ENCODE data around the gene KLRK1.
A peak's percentile ranks its signal among the peaks of the same experiment; 100 is the strongest.
"Not testable (repeated sequence)": the region's sequence is repeated elsewhere in the genome, so short reads cannot be mapped to it uniquely, and the experiment has no call there.

The KLRK1 gene

GRCh38 chr12:10389904-10390303, at the start of gene KLRK1:
Gene KLRK1 (minus strand): TSS chr12:10390041. CDS start chr12:10388810, 1,231 bp downstream.
- no peak for DNase-seq

DNA sequence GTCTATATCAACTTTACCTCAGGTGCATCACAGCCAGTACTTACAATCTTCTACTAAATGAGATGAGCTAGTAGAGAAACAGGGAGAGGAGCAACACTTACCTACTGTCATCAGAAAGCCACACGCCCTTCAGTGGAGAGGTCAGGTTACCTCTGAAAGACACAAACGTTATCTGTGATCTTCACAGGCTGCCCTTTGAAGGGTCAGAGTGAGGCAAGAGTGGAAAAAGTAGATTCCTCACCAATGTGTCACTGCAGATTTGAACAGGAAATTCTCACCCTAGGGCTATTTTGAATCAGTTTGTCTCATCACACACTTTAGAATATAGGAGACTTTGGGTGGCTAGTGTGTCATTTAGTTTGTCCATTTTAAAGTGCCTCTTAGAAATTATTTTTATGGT, 47.8 kb upstream of the KLRK1 start:
- not testable (repeated sequence) for DNase-seq

GRCh38 chr12:10435816-10436215, 46.0 kb upstream of the KLRK1 start, which contains the start of gene KLRC2:
Gene KLRC2 (minus strand): TSS chr12:10436010. CDS start chr12:10435986, 24 bp downstream.
- DNase-seq = peak; percentile 35 to 75 (median 55)

GRCh38 chr12:10430623-10431022, 40.8 kb upstream of the KLRK1 start:
- DNase-seq = not testable (repeated sequence)

GRCh38 chr12:10425938-10426337, 36.1 kb upstream of the KLRK1 start:
- DNase-seq = not testable (repeated sequence)

- DNase-seq = peak in 1 of 3 experiments; percentile 57
Observed at GRCh38 chr12:10424260-10424899, 34.5 kb upstream of the KLRK1 start.

- DNase-seq = not testable (repeated sequence)
Observed at GRCh38 chr12:10422159-10422558, 32.3 kb upstream of the KLRK1 start.

DNA sequence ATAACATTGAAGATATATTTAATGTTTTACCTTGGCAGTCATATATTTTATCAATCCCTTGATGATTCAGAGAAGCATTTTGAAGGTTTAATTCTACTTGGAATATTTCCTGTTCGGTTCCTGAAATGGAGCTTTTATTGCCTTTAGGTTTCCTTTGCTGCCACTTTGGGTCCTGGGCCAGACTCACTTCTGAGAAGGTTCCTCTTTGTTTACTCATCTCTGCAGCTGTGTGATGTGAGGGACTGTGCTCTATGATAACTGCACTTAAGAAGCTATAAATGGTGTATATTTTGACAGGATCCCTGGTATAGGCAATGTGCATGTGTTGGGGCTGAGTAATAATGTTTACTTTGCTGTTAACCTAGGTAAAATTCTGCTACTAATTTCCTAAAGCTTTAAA, 30.5 kb upstream of the KLRK1 start, which contains the start of gene KLRC3:
Gene KLRC3, minus strand, starts transcription at position 262 of the 400 bp plus-strand sequence. Its CDS starts 45 bp downstream, at position 217.
- DNase-seq = peak in 1 of 3 experiments; percentile 57

DNA sequence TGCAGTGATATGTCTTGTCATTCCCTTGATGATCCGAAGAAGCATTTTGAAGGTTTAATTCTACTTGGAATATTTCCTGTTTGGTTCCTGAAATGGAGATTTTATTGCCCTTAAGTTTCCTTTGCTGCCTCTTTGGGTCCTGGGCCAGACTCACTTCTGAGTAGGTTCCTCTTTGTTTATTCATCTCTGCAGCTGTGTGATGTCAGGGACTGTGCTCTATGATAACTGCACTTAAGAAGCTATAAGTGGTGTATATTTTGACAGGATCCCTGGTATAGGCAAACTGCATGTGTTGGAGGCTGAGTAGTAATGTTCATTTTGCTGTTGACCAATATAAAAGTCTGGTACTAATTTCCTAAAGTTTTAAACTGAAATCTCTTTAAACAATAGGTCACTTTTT, 19.6 kb upstream of the KLRK1 start, which contains the start of gene KLRC4:
Gene KLRC4, minus strand, starts transcription at position 366 of the 400 bp plus-strand sequence. Its CDS starts 182 bp downstream, at position 184.
- peak; percentile 8 to 66 (median 58) for DNase-seq

DNA sequence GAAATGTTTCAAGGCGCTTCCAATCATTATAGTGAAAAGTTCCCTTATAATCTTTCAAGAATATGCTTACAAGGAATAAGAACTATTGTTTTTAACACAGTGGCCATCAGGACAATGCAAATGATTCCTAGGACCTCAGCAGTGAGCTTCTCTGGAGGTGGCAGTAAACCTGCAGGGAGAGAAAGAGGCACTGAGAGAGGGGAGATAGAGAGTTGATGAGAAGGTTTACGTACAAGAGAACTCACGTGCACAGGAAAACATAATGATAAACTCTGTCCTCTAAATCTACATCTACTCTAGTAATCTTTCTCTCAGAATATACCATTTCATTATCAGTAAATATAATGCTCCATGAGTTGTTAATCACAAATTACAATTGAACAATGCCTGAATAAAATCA, 19.0 kb upstream of the KLRK1 start:
- DNase-seq = peak in 1 of 3 experiments; percentile 23

DNA sequence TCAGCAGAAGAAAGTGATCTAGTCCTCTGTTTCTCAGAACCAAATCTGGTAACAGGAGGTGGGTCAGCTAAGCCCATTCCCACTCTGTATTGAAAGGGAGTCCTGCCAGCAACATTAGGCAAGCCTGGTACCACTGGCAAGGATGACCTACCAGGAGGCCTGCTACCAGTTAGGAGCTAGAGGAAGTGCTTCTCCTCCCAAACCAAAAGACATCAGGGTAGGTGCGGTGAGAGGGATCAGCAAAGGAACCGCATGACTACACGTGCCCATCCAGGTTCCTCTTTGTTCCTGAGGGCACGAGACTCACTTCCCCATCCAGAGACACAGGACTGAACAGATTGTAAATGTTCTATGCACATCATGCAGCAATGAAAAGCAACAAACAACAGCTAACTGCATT, 16.9 kb upstream of the KLRK1 start:
- DNase-seq = no peak

DNA sequence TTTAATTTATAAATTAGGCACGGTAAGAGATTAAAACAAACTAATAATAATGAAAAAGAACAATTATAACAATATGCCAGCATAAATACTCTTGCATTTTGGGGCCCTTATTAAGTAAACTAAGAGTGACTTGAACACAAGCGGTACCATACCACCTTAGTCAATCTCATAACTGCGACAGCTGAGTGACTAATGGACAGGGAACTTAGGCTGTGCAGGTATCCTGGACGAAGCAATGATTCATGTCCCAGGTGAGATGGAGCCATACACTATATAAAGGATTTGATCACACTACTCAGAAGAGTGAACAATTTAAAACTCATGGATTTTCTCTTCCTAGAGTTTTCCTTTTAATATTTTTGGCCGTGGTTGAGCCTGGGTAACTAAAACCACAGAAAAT, 15.5 kb upstream of the KLRK1 start:
- DNase-seq = no peak

- DNase-seq = no peak
Observed at GRCh38 chr12:10404798-10405197, 15.0 kb upstream of the KLRK1 start.

- no peak for DNase-seq
Observed at GRCh38 chr12:10400829-10401228, 11.0 kb upstream of the KLRK1 start.

- DNase-seq = no peak
Observed at GRCh38 chr12:10398168-10398567, 8.3 kb upstream of the KLRK1 start.

GRCh38 chr12:10397296-10397695, 7.5 kb upstream of the KLRK1 start:
- DNase-seq = no peak

GRCh38 chr12:10396176-10396575, 6.3 kb upstream of the KLRK1 start:
- DNase-seq = not testable (repeated sequence)

DNA sequence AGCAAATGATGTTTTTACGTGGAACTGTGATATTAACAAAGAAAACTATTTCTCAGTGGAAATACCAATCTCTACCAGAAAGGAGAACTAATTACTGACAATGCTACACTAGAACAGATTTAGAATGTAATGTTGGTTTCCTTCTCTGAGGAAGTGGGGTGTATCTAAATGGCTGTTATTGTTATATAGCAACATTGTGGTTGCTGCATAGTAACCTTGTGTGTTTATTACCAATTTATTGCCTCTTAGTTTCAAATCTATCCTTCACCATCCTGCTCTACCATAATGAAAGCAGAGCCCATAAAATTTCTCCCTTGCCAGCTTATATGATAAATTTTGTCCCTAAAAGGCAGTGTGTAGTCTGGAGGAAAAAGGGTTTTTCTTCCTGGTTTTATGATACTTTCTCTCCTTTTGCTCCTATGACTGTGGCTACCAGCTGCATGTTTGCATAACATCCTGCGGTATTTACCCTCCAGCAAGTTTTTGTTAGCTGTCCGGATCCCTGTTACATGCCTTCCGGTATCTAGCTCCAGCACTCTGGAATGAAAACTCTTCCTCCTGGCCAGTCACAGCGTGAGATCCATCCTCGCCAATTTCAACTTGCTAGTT, 5.7 kb upstream of the KLRK1 start:
- DNase-seq = peak in 2 of 3 experiments; percentile 11 to 57

DNA sequence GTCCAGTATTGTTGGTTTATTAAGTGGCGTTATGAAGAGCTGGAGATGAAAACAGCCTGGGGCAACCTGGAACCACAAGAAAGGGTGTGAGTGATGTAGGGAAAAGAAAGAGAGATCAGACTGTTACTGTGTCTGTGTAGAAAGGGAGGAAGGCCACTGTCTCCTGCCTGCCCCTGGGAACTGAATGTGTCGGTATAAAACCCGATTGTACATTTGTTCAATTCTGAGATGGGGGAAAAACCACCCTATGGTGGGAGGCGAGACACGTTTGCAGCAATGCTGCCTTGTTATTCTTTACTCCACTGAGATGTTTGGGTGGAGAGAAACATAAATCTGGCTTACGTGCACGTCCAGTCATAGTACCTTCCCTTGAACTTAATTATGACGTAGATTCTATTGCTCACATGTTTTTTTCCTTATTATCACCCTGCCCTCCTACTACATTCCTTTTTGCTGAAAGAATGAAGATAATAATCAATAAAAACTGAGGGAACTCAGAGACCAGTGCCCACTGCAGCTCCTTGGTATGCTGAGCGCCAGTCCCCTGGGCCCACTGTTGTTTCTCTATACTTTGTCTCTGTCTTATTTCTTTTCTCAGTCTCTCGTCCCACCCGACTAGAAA, 4.8 kb upstream of the KLRK1 start:
- not testable (repeated sequence) for DNase-seq

DNA sequence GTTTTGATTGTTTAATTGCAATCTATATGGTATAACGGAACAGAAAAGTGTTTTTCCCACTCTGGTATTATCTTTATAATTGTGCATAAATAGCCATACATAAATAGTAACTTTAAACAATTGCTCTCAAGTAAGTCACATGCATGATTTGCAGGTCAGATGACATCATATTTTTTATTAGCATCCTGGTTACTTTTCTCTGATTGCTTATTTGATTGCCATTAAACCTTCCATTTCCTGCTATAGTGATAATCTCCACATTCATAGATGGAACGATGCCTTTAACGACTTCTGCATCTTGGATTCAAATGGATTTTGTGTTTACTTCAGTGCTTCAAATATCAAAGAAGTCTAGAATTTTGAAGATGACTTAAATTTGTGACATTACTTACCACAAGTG, 3.5 kb upstream of the KLRK1 start:
- DNase-seq = peak in 1 of 3 experiments; percentile 17

DNA sequence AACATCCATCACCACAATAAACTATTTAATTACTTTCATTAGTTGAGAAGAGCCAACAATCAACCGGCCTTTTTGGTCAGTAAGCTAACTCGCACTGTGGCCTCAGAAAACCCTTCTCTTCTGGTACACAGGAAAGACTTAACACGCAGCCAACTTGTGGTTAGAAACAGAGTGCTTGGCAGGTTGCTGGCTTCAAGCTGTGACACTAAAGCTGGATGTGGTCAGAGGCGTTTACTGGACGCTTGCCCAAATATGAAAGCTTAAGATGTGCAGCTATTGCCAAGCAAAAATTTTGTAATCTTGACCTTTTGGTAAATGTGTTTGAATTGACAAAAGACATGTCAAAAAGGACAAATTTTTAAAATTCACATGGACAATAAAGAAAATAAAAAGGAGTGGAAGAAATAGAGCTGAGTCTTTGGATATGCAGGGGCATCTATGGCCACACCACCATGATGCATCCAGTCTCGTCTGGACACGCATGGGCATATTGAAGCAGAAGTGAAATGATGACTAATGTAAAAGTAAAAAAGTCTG, 2.6 kb upstream of the KLRK1 start:
- peak in 1 of 3 experiments; percentile 25 for DNase-seq

DNA sequence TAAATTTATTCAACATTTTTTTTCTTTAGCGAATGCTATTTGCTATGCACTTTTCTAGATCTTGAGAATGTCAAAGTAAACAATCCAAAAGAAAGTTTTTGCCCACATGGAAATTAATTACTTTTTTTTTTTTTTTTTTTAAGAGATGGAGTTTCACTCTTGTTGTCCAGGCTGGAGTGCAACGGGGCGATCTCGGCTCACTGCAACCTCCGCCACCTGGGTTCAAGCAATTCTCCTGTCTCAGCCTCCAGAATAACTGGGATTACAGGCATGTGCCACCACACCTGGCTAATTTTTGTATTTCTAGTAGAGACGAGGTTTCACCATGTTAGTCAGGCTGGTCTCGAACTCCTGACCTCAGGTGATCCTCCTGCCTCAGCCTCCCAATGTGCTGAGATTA, 1.1 kb upstream of the KLRK1 start:
- not testable (repeated sequence) for DNase-seq
